Measurements from ENCODE around the gene RUNX1. TPM values are rescaled to one million over a fixed set of nuclear protein-coding genes. Genes with fewer than 3 reads are reported as not detected.

Gene RUNX1
- total RNA-seq, 1 experiment from 2014 or later = 55.2 TPM

GRCh38 chr21:34807881-34808568 is 241.1 kb downstream of the RUNX1 start:
- Histone ChIP-seq H3K27ac (ENCODE audit: low read length) (peak overlapping the region; percentile 99), H3K79me2 (ENCODE audit: low read length) (peaks cover 62% of the 10 kb centered on the region), H3K9ac (ENCODE audit: low read length) (peak overlapping the region; percentile 90), H3K4me3 (ENCODE audit: low read length) (peak overlapping the region; percentile 26; the same call in 1 of the 2 replicates), H2AFZ (ENCODE audit: low read length) (0 out of 2 replicates have a peak overlapping the region, but pooled peaks have one; percentile 23), H3K4me1 (ENCODE audit: insufficient read depth, low read length) (peaks cover 65% of the 10 kb centered on the region), H3K27me3 (ENCODE audit: low read length) (no peaks in the 10 kb centered on the region), H4K20me1 (ENCODE audit: low read length) (no peaks in the 10 kb centered on the region), H3K4me2 (ENCODE audit: low read length) (peak overlapping the region; percentile 76), H3K36me3 (ENCODE audit: low read depth, low read length) (peaks cover 51% of the 10 kb centered on the region), H3K9me3 (ENCODE audit: low read length) (no peaks in the 10 kb centered on the region), H3F3A (ENCODE audit: low read length, unreplicated experiment) (peaks cover 10% of the 10 kb centered on the region), H3K9me2 (replicated peaks; ENCODE audit: low read length) (no peaks in the 10 kb centered on the region)
- peak; percentile 72 for ATAC-seq
- TSS peak; percentile 66 for BruUV-seq (replicated peaks)
- DNase-seq = peak; percentile 87
- ChIA-PET POLR2A (ENCODE audit: unreplicated experiment) (interaction anchor here (0.6 to 1.4 kb wide), 4 partner anchors 72 to 679 kb away, joined by 3 to 4 read pairs (median 4); no protein-coding TSS in a partner anchor), CTCF (interaction anchor here (0.9 to 1.5 kb wide), 3 partner anchors 38 to 592 kb away, joined by 3 to 11 read pairs (median 6); no protein-coding TSS in a partner anchor)
- intact Hi-C loops (cut with micrococcal nuclease) = no loop called here
- TF ChIP-seq CTCF (conservative IDR thresholded peaks at IDR 0.05; ENCODE audit: low read depth, low read length) = no peak
- no peak for TF ChIP-seq EZH2 (IDR thresholded peaks at IDR 0.05; ENCODE audit: low read length, unreplicated experiment)
- no peak for TF ChIP-seq EZH2phosphoT487 (IDR thresholded peaks at IDR 0.05; ENCODE audit: borderline replicate concordance, low read length)

DNA sequence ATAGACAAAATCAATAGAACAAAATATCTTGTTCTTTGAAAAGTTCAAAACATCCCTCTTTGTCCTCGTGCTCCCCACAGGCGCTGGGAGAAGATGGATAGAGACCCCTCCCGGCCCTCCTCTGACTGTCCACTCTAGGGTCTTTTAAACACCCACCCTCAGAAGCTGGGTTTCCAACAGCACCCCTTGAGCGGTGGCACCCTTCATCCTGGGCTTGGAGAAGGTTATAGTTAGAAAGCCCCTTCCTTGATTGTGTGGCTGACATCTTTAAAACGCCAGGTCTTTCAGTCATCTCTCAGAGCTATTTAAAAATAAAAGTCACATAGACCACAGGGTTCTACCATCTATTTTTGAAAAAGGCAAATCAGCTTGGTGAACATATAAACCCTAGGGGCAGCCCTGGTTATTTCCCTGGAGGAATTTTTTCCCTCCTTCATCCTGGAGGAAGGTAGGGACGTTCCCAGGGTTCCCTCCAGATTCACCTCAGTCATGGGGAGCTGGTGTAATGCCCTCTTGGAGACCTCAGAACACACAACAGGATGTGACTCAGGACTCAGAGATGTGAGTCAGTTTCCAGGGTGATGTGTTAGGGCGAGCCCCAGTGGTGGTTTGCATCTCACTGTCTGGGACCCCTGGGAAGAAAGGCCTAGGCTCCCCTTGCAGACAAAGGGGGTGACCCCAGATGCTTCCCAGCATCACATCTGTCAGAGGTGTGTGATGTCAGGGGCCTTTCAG is 241.8 kb downstream of the RUNX1 start:
- Histone ChIP-seq H3K9me3 (ENCODE audit: low read length) (no peaks in the 10 kb centered on the region), H3K9ac (ENCODE audit: low read length) (peak overlapping the region; percentile 90), H3K9me2 (replicated peaks; ENCODE audit: low read length) (no peaks in the 10 kb centered on the region), H2AFZ (ENCODE audit: low read length) (no peak overlapping the region), H3K79me2 (ENCODE audit: low read length) (peaks cover 69% of the 10 kb centered on the region), H3K4me2 (ENCODE audit: low read length) (peak overlapping the region; percentile 76), H3K4me3 (ENCODE audit: low read length) (peak overlapping the region; percentile 26; the same call in 1 of the 2 replicates), H4K20me1 (ENCODE audit: low read length) (no peaks in the 10 kb centered on the region), H3F3A (ENCODE audit: low read length, unreplicated experiment) (peaks cover 6% of the 10 kb centered on the region), H3K36me3 (ENCODE audit: low read depth, low read length) (peaks cover 56% of the 10 kb centered on the region), H3K27ac (ENCODE audit: low read length) (peak overlapping the region; percentile 99), H3K27me3 (ENCODE audit: low read length) (no peaks in the 10 kb centered on the region), H3K4me1 (ENCODE audit: insufficient read depth, low read length) (peaks cover 64% of the 10 kb centered on the region)
- DNase-seq = peak; percentile 89
- ChIA-PET POLR2A (ENCODE audit: unreplicated experiment) (interaction anchor here (0.6 to 1.4 kb wide), 3 partner anchors 80 to 680 kb away, joined by 3 to 4 read pairs (median 4); no protein-coding TSS in a partner anchor), CTCF (interaction anchor here (0.9 to 1.5 kb wide), 3 partner anchors 38 to 593 kb away, joined by 3 to 11 read pairs (median 6); no protein-coding TSS in a partner anchor)
- BruUV-seq (replicated peaks) = no TSS peak
- peak; percentile 67 for ATAC-seq
- intact Hi-C loops (cut with micrococcal nuclease) = no loop called here
- TF ChIP-seq CTCF (conservative IDR thresholded peaks at IDR 0.05; ENCODE audit: low read depth, low read length) (0 out of 2 replicates have a peak, but pooled peaks have one; percentile 21), EZH2phosphoT487 (IDR thresholded peaks at IDR 0.05; ENCODE audit: borderline replicate concordance, low read length) (no peak)
